Measurements from ENCODE around the gene FKBP10.

The FKBP10 gene

DNA sequence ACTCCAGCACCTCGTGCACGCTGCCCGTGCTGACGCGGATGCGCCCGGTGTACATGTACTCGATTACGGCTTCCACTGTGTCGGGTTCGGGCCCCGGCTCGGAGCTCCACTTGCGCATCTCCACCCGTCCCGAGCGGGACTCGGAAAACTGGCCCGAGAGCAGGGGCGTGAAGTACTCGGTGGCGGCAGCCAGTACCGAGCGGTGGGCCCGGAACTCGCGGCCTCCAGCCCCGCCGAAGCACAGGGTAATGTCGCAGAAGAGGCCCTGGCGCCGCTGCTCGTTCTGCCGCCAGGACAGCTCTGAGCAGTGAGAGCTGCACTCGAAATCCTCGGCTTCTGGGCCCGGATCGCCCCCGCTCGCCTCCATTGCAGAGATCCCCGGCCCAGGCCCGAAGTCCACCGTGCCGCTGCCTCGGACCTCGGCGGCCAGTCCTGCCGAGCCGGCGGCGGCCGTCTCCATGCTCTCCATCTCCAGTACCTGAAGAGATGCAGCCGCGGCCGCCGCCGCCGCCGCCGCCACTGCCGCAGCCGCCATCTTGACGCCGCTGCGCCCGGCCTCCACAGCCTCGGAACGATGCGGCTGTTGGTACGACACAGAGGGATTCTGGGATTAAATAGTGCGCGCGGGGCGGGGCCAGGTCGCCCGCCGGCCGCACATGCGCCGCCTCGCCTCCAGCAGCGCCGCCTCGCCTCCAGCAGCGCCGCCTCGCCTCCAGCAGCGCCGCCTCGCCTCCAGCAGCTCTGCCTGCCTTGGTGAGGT lies 52.2 kb downstream of the FKBP10 start, which contains the start of gene KLHL11:
TSS of gene KLHL11 (minus strand) at position 588 of the 760 bp plus-strand sequence. CDS start at position 535, 53 bp downstream.
- peak within 1 kb of the TSS; percentile 86 for H3K4me3 ChIP-seq (ENCODE audit: control insufficient read depth, low read depth, low read length)
- TF ChIP-seq, protein P1, sequence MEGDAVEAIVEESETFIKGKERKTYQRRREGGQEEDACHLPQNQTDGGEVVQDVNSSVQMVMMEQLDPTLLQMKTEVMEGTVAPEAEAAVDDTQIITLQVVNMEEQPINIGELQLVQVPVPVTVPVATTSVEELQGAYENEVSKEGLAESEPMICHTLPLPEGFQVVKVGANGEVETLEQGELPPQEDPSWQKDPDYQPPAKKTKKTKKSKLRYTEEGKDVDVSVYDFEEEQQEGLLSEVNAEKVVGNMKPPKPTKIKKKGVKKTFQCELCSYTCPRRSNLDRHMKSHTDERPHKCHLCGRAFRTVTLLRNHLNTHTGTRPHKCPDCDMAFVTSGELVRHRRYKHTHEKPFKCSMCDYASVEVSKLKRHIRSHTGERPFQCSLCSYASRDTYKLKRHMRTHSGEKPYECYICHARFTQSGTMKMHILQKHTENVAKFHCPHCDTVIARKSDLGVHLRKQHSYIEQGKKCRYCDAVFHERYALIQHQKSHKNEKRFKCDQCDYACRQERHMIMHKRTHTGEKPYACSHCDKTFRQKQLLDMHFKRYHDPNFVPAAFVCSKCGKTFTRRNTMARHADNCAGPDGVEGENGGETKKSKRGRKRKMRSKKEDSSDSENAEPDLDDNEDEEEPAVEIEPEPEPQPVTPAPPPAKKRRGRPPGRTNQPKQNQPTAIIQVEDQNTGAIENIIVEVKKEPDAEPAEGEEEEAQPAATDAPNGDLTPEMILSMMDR (conservative IDR thresholded peaks at IDR 0.05; ENCODE audit: control insufficient read depth, insufficient read depth, low read depth, low read length), result no peak
- DNase-seq (ENCODE audit: low read depth), result peak; percentile 84

DNA sequence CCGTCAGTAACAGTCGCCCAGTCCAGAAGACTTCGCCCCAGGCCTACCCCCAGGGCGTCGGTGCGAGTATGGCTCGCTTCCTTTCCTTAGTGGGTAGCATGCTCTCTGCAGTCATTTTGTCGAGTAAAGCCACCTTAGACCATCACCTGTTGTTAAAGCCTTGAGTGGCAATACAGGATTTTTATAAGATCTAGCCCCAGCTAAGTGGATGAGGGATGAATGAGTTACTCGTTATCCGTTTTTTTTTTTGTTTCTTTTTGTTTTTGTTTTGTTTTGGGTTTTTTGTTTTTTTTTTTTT lies 52.7 kb downstream of the FKBP10 start:
- peak overlapping the region; percentile 41 for H3K4me3 ChIP-seq (ENCODE audit: control insufficient read depth, low read depth, low read length)
- TF ChIP-seq, protein P1 (conservative IDR thresholded peaks at IDR 0.05; ENCODE audit: control insufficient read depth, insufficient read depth, low read depth, low read length), result no peak
- DNase-seq (ENCODE audit: low read depth), result no peak

DNA sequence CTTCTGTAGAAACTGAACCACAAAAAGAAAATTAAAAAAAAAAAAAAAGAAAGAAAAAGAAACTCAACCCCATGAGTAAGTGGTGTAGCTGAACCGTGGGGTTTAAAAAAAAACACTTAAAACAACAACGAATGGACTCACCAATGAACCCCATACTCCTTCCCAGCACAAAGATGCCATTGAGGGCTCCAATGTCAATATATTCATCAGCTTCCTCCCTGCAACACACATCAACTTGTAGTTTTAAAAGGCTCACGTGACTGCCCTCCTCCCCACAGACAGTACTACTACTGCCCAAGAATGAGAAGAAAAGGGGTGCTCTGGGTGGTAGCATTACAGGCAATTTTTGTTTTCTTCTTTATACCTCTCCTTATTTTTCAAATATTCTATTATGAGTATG lies 55.8 kb downstream of the FKBP10 start:
- H3K4me3 ChIP-seq (ENCODE audit: control insufficient read depth, low read depth, low read length), result no peak overlapping the region
- DNase-seq (ENCODE audit: low read depth), result no peak
- TF ChIP-seq, protein P1 (conservative IDR thresholded peaks at IDR 0.05; ENCODE audit: control insufficient read depth, insufficient read depth, low read depth, low read length), result no peak

DNA sequence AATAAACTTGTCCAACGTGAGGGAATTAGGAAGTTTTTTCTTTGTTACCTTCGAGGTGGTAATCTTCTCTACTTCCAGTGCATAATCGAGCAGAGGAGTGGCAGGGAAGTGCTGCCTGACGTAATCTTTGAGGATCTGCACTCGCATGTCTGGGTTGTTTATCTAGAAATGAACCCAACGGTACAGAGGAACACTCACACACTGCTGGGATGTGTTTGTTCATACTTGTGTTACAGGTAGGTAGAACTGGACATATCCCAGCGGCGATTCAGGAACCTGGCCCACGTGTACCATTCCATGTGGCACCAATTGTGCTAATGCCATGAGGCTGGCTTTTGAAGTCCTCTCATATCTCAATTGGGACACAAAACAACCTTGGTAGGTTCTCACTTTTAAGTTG lies 56.6 kb downstream of the FKBP10 start:
- H3K4me3 ChIP-seq (ENCODE audit: control insufficient read depth, low read depth, low read length), result no peak overlapping the region
- no peak for DNase-seq (ENCODE audit: low read depth)
- TF ChIP-seq, protein P1 (conservative IDR thresholded peaks at IDR 0.05; ENCODE audit: control insufficient read depth, insufficient read depth, low read depth, low read length), result no peak

DNA sequence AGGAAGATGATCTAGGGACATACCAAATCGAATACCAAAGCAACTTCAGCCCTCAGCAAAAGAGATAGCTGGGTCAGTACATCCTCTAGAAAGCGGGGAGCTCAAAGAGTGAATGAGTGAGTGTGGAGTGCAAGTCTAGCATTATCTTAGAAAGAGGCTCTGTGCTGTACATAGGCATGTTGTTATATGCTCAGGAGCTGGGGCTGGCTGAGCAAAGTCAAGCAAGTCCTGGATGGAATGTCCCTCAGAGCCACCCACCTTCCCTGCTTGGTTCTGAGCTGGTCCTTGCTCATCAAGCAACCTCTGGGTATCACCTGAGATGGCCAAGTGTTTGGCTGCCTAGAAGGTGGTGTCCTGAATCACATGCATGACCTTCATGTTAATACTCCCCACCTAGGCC lies 57.3 kb downstream of the FKBP10 start:
- H3K4me3 ChIP-seq (ENCODE audit: control insufficient read depth, low read depth, low read length), result no peak overlapping the region
- TF ChIP-seq, protein P1 (conservative IDR thresholded peaks at IDR 0.05; ENCODE audit: control insufficient read depth, insufficient read depth, low read depth, low read length), result no peak
- DNase-seq (ENCODE audit: low read depth), result no peak

DNA sequence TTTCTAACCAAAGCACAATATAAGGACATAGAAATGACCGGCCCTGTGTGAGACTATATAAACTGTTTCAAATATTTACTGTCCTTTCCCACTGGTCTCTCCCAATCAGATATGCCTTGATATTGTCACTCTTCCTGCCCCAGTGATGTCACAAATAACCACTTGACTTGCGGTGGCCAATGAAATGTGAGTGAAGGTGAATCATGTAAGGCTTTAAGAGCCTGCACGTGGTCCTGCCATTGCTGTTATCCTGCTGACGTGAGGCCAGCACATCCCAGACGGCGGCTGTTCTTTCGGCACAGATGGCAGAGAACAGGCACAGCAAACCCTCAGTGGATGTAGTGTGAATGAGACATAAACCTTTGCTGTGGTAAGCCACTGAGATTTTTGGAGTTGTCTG lies 57.8 kb downstream of the FKBP10 start:
- TF ChIP-seq, protein P1 (conservative IDR thresholded peaks at IDR 0.05; ENCODE audit: control insufficient read depth, insufficient read depth, low read depth, low read length), result no peak
- H3K4me3 ChIP-seq (ENCODE audit: control insufficient read depth, low read depth, low read length), result no peak overlapping the region
- peak; percentile 48 for DNase-seq (ENCODE audit: low read depth)

Measured in fibroblast of mammary gland (primary cell).